ENCODE measurements around the gene SOX30.

DNA sequence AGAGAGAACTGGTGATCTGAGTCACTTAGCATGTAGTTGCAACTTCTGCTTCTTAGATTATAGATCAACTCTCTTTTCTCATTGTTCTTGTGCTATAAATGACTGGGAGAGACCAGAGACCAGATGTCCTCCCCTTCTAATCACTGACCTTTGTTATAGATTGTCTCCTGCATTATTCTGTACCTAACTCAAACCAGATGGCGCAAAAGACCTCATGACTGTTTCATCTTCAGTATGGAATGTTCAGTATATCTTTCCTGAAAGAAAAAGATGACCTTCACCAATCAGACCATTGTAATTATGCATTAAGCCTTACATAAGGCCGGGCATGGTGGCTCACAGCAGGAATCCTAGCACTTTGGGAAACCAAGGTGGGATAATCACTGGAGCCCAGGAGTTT is 46.2 kb downstream of the SOX30 start:
- TF ChIP-seq, protein P1, sequence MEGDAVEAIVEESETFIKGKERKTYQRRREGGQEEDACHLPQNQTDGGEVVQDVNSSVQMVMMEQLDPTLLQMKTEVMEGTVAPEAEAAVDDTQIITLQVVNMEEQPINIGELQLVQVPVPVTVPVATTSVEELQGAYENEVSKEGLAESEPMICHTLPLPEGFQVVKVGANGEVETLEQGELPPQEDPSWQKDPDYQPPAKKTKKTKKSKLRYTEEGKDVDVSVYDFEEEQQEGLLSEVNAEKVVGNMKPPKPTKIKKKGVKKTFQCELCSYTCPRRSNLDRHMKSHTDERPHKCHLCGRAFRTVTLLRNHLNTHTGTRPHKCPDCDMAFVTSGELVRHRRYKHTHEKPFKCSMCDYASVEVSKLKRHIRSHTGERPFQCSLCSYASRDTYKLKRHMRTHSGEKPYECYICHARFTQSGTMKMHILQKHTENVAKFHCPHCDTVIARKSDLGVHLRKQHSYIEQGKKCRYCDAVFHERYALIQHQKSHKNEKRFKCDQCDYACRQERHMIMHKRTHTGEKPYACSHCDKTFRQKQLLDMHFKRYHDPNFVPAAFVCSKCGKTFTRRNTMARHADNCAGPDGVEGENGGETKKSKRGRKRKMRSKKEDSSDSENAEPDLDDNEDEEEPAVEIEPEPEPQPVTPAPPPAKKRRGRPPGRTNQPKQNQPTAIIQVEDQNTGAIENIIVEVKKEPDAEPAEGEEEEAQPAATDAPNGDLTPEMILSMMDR (IDR thresholded peaks at IDR 0.05): no peak
- no peak for TF ChIP-seq POLR2A (IDR thresholded peaks at IDR 0.05)

All from adrenal gland (tissue), 5 donors.